GM23338 (cell line): ENCODE results near the gene PHTF1. TPM values are rescaled to one million over a fixed set of nuclear protein-coding genes. Genes with fewer than 3 reads are reported as not detected.

Experiments
- ATAC-seq: fragments of 200-7000 bp; cut with Tn5 transposase; 3 replicates; pipeline ENCODE4 v1.9.1; 2020
- DNase-seq: peaks from one replicate; pipeline ENCODE4 v3.0.0-alpha.2; 2015; ENCODE audit warnings: low spot score
- H2AFZ ChIP-seq: fragments of 200-600 bp; sonication (generic); 2 replicates; pipeline ENCODE4 v1.8.0; 2016; ENCODE audit warnings: antibody characterized with exemption, mild to moderate bottlenecking, moderate library complexity
- H3F3A ChIP-seq: fragments of 200-600 bp; sonication (generic); replicated peaks from 2 replicates; pipeline ENCODE4 v1.8.0; 2017; ENCODE audit warnings: antibody characterized with exemption, mixed run types, low read depth
- H3K27ac ChIP-seq: fragments of 200-600 bp; sonication (generic); 2 replicates; pipeline ENCODE4 v1.6.1; 2016; ENCODE audit warnings: low read depth
- H3K27me3 ChIP-seq: fragments of 200-600 bp; sonication (generic); 2 replicates; pipeline ENCODE4 v1.8.0; 2016; ENCODE audit warnings: mild to moderate bottlenecking, mixed run types, moderate library complexity; ENCODE audit not compliant: insufficient read depth
- H3K36me3 ChIP-seq: fragments of 200-600 bp; sonication (generic); 2 replicates; pipeline ENCODE4 v1.8.0; 2016; ENCODE audit warnings: mild to moderate bottlenecking; ENCODE audit not compliant: insufficient read depth
- H3K4me1 ChIP-seq: fragments of 200-600 bp; sonication (generic); 2 replicates; pipeline ENCODE4 v1.8.0; 2016; ENCODE audit warnings: mild to moderate bottlenecking, moderate library complexity; ENCODE audit not compliant: insufficient read depth
- H3K4me2 ChIP-seq: fragments of 200-600 bp; sonication (generic); 2 replicates; pipeline ENCODE4 v1.7.1; 2017; ENCODE audit warnings: mixed run types
- H3K4me3 ChIP-seq: fragments of 200-600 bp; sonication (generic); 2 replicates; pipeline ENCODE4 v1.6.1; 2016; ENCODE audit warnings: mixed run types
- H3K79me2 ChIP-seq: fragments of 200-600 bp; sonication (generic); replicated peaks from 2 replicates; pipeline ENCODE4 v1.8.0; 2017; ENCODE audit warnings: mild to moderate bottlenecking; ENCODE audit not compliant: insufficient read depth
- H3K9me2 ChIP-seq: fragments of 200-600 bp; sonication (generic); 2 replicates; pipeline ENCODE4 v1.8.0; 2017; ENCODE audit not compliant: insufficient read depth
- H4K20me1 ChIP-seq: fragments of 200-600 bp; sonication (generic); replicated peaks from 2 replicates; pipeline ENCODE4 v1.8.0; 2017; ENCODE audit warnings: mild to moderate bottlenecking; ENCODE audit not compliant: insufficient read depth
- H3K27ac Mint-ChIP-seq: 2 replicates; pipeline ENCODE4 v1.8.0; 2020; ENCODE audit warnings: inconsistent platforms, mild to moderate bottlenecking, moderate library complexity, mixed read lengths
- H3K27me3 Mint-ChIP-seq: 3 replicates; pipeline ENCODE4 v1.8.0; 2022; ENCODE audit warnings: low read depth, mild to moderate bottlenecking, moderate library complexity, mixed read lengths, inconsistent platforms; ENCODE audit not compliant: insufficient read depth, poor library complexity
- H3K36me3 Mint-ChIP-seq: 3 replicates; pipeline ENCODE4 v1.8.0; 2021; ENCODE audit warnings: low read depth, mild to moderate bottlenecking, inconsistent platforms, moderate library complexity, mixed read lengths
- H3K4me1 Mint-ChIP-seq: 3 replicates; pipeline ENCODE4 v1.8.0; 2020; ENCODE audit warnings: mild to moderate bottlenecking, inconsistent platforms, mixed read lengths
- H3K4me3 Mint-ChIP-seq: 3 replicates; pipeline ENCODE4 v1.8.0; 2021; ENCODE audit warnings: moderate library complexity, mild to moderate bottlenecking, inconsistent platforms, mixed read lengths
- H3K9me3 Mint-ChIP-seq: 3 replicates; pipeline ENCODE4 v1.8.0; 2020; ENCODE audit warnings: moderate library complexity, mild to moderate bottlenecking, inconsistent platforms, mixed read lengths
- CREB1 ChIP-seq: fragments of 250-450 bp; sonication (Bioruptor Pico); IDR thresholded peaks from 2 replicates; pipeline ENCODE4 v1.5.0; 2020; ENCODE audit warnings: low read depth, mild to moderate bottlenecking, moderate library complexity
- CTCF ChIP-seq, 2 experiments: fragments of 200-600 bp in 1 of 2; sonication (generic) in 1 of 2; conservative IDR thresholded peaks; 2 replicates each; pipeline versions ENCODE4 v1.5.1 to v1.6.1; 2016 to 2017; ENCODE audit warnings: antibody characterized with exemption in 2 of 2, low read depth in 2 of 2, mild to moderate bottlenecking in 2 of 2, moderate library complexity in 1 of 2
- ETS1 ChIP-seq: IDR thresholded peaks from 2 replicates; pipeline ENCODE4 v1.6.1; 2016; ENCODE audit warnings: antibody characterized with exemption
- EZH2 ChIP-seq: fragments of 200-600 bp; sonication (generic); IDR thresholded peaks from one replicate; pipeline ENCODE4 v1.8.0; 2017; ENCODE audit warnings: antibody characterized with exemption, mild to moderate bottlenecking, low read depth; ENCODE audit not compliant: unreplicated experiment
- EZH2phosphoT487 ChIP-seq: fragments of 200-600 bp; sonication (generic); IDR thresholded peaks from one replicate; pipeline ENCODE4 v1.8.1; 2018; ENCODE audit warnings: antibody characterized with exemption; ENCODE audit not compliant: unreplicated experiment
- JUNB ChIP-seq: IDR thresholded peaks from one replicate; pipeline ENCODE4 v1.6.1; 2016; ENCODE audit warnings: antibody characterized with exemption; ENCODE audit not compliant: unreplicated experiment
- NANOG ChIP-seq: IDR thresholded peaks from 2 replicates; pipeline ENCODE4 v1.6.1; 2016; ENCODE audit warnings: antibody characterized with exemption, borderline replicate concordance
- POLR2AphosphoS5 ChIP-seq: IDR thresholded peaks from 2 replicates; pipeline ENCODE4 v1.6.1; 2016; ENCODE audit warnings: antibody characterized with exemption, low read depth
- STAT1 ChIP-seq: IDR thresholded peaks from one replicate; pipeline ENCODE4 v1.6.1; 2016; ENCODE audit warnings: antibody characterized with exemption; ENCODE audit not compliant: unreplicated experiment
- ZNF114 ChIP-seq: fragments of 250-450 bp; sonication (Bioruptor Pico); IDR thresholded peaks from 2 replicates; pipeline ENCODE4 v1.5.0; 2020; ENCODE audit warnings: mild to moderate bottlenecking, moderate library complexity
- ZNF331 ChIP-seq: fragments of 250-450 bp; sonication (Bioruptor Pico); IDR thresholded peaks from 2 replicates; pipeline ENCODE4 v1.5.0; 2020; ENCODE audit warnings: low read depth, mild to moderate bottlenecking, moderate library complexity
- ZNF462 ChIP-seq: fragments of 250-450 bp; sonication (Bioruptor Pico); IDR thresholded peaks from 2 replicates; pipeline ENCODE4 v1.5.0; 2020; ENCODE audit warnings: mild to moderate bottlenecking, moderate library complexity
- polyA plus RNA-seq: library from polyadenylated mRNA; unstranded; fragments of >200 nt; fragmentation: Nextera tagmentation; extraction: Ambion mirVana; gene quantifications from 2 replicates; pipeline ENCODE4 v1.2.1, GENCODE V29; 2016
- total RNA-seq: library from RNA; depleted of rRNA; stranded (reverse); fragments of >200 nt; shearing (Covaris generic); gene quantifications from 2 replicates; pipeline ENCODE4 v1.2.3, GENCODE V29; 2014
- TF ChIP-seq, protein P1 (sequence below): IDR thresholded peaks from one replicate; pipeline ENCODE4 v1.6.1; 2018; ENCODE audit warnings: antibody characterized with exemption; ENCODE audit not compliant: unreplicated experiment

PHTF1 gene
- total and polyA plus RNA-seq, 2 experiments from 2014 or later, result 19.1 to 21.6 TPM

GRCh38 chr1:113777561-113777960 lies 18.3 kb upstream of the PHTF1 start:
- no peak for TF ChIP-seq EZH2
- TF ChIP-seq STAT1, result no peak
- TF ChIP-seq EZH2phosphoT487, result no peak
- no peak for TF ChIP-seq NANOG
- no peak for TF ChIP-seq ETS1
- no peak for TF ChIP-seq POLR2AphosphoS5
- TF ChIP-seq, protein P1, sequence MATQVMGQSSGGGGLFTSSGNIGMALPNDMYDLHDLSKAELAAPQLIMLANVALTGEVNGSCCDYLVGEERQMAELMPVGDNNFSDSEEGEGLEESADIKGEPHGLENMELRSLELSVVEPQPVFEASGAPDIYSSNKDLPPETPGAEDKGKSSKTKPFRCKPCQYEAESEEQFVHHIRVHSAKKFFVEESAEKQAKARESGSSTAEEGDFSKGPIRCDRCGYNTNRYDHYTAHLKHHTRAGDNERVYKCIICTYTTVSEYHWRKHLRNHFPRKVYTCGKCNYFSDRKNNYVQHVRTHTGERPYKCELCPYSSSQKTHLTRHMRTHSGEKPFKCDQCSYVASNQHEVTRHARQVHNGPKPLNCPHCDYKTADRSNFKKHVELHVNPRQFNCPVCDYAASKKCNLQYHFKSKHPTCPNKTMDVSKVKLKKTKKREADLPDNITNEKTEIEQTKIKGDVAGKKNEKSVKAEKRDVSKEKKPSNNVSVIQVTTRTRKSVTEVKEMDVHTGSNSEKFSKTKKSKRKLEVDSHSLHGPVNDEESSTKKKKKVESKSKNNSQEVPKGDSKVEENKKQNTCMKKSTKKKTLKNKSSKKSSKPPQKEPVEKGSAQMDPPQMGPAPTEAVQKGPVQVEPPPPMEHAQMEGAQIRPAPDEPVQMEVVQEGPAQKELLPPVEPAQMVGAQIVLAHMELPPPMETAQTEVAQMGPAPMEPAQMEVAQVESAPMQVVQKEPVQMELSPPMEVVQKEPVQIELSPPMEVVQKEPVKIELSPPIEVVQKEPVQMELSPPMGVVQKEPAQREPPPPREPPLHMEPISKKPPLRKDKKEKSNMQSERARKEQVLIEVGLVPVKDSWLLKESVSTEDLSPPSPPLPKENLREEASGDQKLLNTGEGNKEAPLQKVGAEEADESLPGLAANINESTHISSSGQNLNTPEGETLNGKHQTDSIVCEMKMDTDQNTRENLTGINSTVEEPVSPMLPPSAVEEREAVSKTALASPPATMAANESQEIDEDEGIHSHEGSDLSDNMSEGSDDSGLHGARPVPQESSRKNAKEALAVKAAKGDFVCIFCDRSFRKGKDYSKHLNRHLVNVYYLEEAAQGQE, result no peak
- TF ChIP-seq ZNF462, result no peak
- no peak for TF ChIP-seq CTCF (conservative IDR thresholded peaks at IDR 0.05; ENCODE audit: low read depth in 2 of 2)
- no peak for TF ChIP-seq ZNF331 (CRISPR knock-in tag)
- no peak for TF ChIP-seq CREB1 (CRISPR knock-in tag)
- TF ChIP-seq ZNF114, result no peak
- TF ChIP-seq JUNB, result no peak
- no peaks in the 10 kb centered on the region for H3K9me3 Mint-ChIP-seq

More at GRCh38 chr1:113777561-113777960, 18.3 kb upstream of the PHTF1 start:
- H3K4me3 ChIP-seq, result no peak overlapping the region
- no peak overlapping the region for H3K4me2 ChIP-seq
- no peak overlapping the region for H2AFZ ChIP-seq
- H3K79me2 ChIP-seq, result peaks cover 47% of the 10 kb centered on the region
- H3K27ac ChIP-seq, result no peak overlapping the region
- no peaks in the 10 kb centered on the region for H3F3A ChIP-seq
- Mint-ChIP-seq H3K4me3 (no peak overlapping the region), H3K4me1 (no peaks in the 10 kb centered on the region; the same call in 2 of the 3 replicates), H3K27ac (no peak overlapping the region), H3K27me3 (no peaks in the 10 kb centered on the region), H3K36me3 (peaks cover 15% of the 10 kb centered on the region)
- H3K36me3 ChIP-seq, result 0 out of 2 replicates have a peak, but pooled peaks cover 8% of the 10 kb centered on the region
- no peaks in the 10 kb centered on the region for H4K20me1 ChIP-seq
- DNase-seq (no peak), ATAC-seq (no peak)
- H3K9me2 ChIP-seq, result no peaks in the 10 kb centered on the region
- no peaks in the 10 kb centered on the region for H3K27me3 ChIP-seq
- peaks cover 17% of the 10 kb centered on the region for H3K4me1 ChIP-seq
